H9 (cell line): ENCODE results near the gene ST8SIA5. TPM values are rescaled to one million over a fixed set of nuclear protein-coding genes. Genes with fewer than 3 reads are reported as not detected.

Source experiments
- DNase-seq: peaks from one replicate; pipeline ENCODE4 v3.0.0-alpha.2; 2017
- H2AFZ ChIP-seq: one replicate; pipeline ENCODE4 v1.6.1; 2013; ENCODE audit warnings: mild to moderate bottlenecking, low read length, control low read depth, moderate library complexity
- H2AK5ac ChIP-seq: 2 replicates; pipeline ENCODE4 v1.6.1; 2013; ENCODE audit warnings: low read length, control low read depth, mixed read lengths; ENCODE audit not compliant: insufficient read length
- H2BK120ac ChIP-seq: one replicate; pipeline ENCODE4 v1.6.1; 2013; ENCODE audit warnings: low read depth, mild to moderate bottlenecking, low read length, control low read depth, inconsistent platforms; ENCODE audit not compliant: poor library complexity, severe bottlenecking
- H2BK12ac ChIP-seq: 2 replicates; pipeline ENCODE4 v1.6.1; 2013; ENCODE audit warnings: low read length, control low read depth, mixed read lengths, low read depth; ENCODE audit not compliant: insufficient read length
- H2BK15ac ChIP-seq: 2 replicates; pipeline ENCODE4 v1.6.1; 2013; ENCODE audit warnings: low read depth, low read length, control low read depth
- H2BK20ac ChIP-seq: one replicate; pipeline ENCODE4 v1.6.1; 2013; ENCODE audit warnings: low read depth, mild to moderate bottlenecking, low read length, control low read depth, inconsistent platforms; ENCODE audit not compliant: poor library complexity, severe bottlenecking
- H2BK5ac ChIP-seq: 2 replicates; pipeline ENCODE4 v1.6.1; 2013; ENCODE audit warnings: low read length, control low read depth, mixed read lengths; ENCODE audit not compliant: insufficient read length
- H3K14ac ChIP-seq: 2 replicates; pipeline ENCODE4 v1.6.1; 2013; ENCODE audit warnings: low read length, control low read depth; ENCODE audit not compliant: insufficient read depth
- H3K18ac ChIP-seq: 2 replicates; pipeline ENCODE4 v1.6.1; 2013; ENCODE audit warnings: low read depth, mild to moderate bottlenecking, mixed read lengths, low read length, control low read depth; ENCODE audit not compliant: insufficient read length
- H3K23ac ChIP-seq: 2 replicates; pipeline ENCODE4 v1.6.1; 2013; ENCODE audit warnings: low read length, control low read depth, mixed read lengths, low read depth; ENCODE audit not compliant: insufficient read length
- H3K23me2 ChIP-seq: 2 replicates; pipeline ENCODE4 v1.6.1; 2013; ENCODE audit warnings: low read depth, mild to moderate bottlenecking, mixed read lengths, low read length, control low read depth; ENCODE audit not compliant: insufficient read length, poor library complexity, severe bottlenecking
- H3K27ac ChIP-seq: 2 replicates; pipeline ENCODE4 v1.5.1; 2013; ENCODE audit warnings: low read length, control low read depth, mixed read lengths, low read depth; ENCODE audit not compliant: insufficient read length
- H3K27me3 ChIP-seq: 2 replicates; pipeline ENCODE4 v1.6.1; 2013; ENCODE audit warnings: low read length, control low read depth, inconsistent platforms; ENCODE audit not compliant: insufficient read depth
- H3K4ac ChIP-seq: 2 replicates; pipeline ENCODE4 v1.6.1; 2013; ENCODE audit warnings: low read depth, mild to moderate bottlenecking, control low read depth, inconsistent platforms, low read length, moderate library complexity
- H3K4me1 ChIP-seq: 2 replicates; pipeline ENCODE4 v1.6.1; 2013; ENCODE audit warnings: low read length, control low read depth, inconsistent platforms; ENCODE audit not compliant: insufficient read depth
- H3K4me2 ChIP-seq: 2 replicates; pipeline ENCODE4 v1.6.1; 2013; ENCODE audit warnings: low read length, control low read depth, mixed read lengths; ENCODE audit not compliant: insufficient read length, insufficient read depth
- H3K56ac ChIP-seq: 2 replicates; pipeline ENCODE4 v1.6.1; 2013; ENCODE audit warnings: low read depth, mild to moderate bottlenecking, mixed read lengths, low read length, control low read depth; ENCODE audit not compliant: insufficient read length
- H3K79me1 ChIP-seq: 2 replicates; pipeline ENCODE4 v1.6.1; 2013; ENCODE audit warnings: low read depth, mild to moderate bottlenecking, moderate library complexity, low read length, control low read depth, inconsistent platforms; ENCODE audit not compliant: insufficient read depth, poor library complexity, severe bottlenecking
- H3K79me2 ChIP-seq: 2 replicates; pipeline ENCODE4 v1.6.1; 2013; ENCODE audit warnings: low read length, control low read depth, inconsistent platforms; ENCODE audit not compliant: insufficient read depth
- H3K9ac ChIP-seq: 2 replicates; pipeline ENCODE4 v1.6.1; 2013; ENCODE audit warnings: low read length, control low read depth, mixed read lengths; ENCODE audit not compliant: insufficient read length; ENCODE audit errors: extremely low read depth
- H3K9me3 ChIP-seq: one replicate; pipeline ENCODE4 v1.6.1; 2013; ENCODE audit warnings: low read depth, low read length, inconsistent platforms; ENCODE audit not compliant: control insufficient read depth
- H3T11ph ChIP-seq: one replicate; pipeline ENCODE4 v1.6.1; 2013; ENCODE audit warnings: mild to moderate bottlenecking, low read length, control low read depth, inconsistent platforms
- H4K20me1 ChIP-seq: one replicate; pipeline ENCODE4 v1.6.1; 2013; ENCODE audit not compliant: control insufficient read depth, insufficient read length, insufficient read depth
- H4K5ac ChIP-seq: 2 replicates; pipeline ENCODE4 v1.6.1; 2013; ENCODE audit warnings: low read depth, mild to moderate bottlenecking, mixed read lengths, low read length, control low read depth; ENCODE audit not compliant: insufficient read length
- H4K8ac ChIP-seq: replicated peaks from 2 replicates; pipeline ENCODE4 v1.6.1; 2013; ENCODE audit warnings: low read length, control low read depth, mixed read lengths, low read depth; ENCODE audit not compliant: insufficient read length
- H4K91ac ChIP-seq: 2 replicates; pipeline ENCODE4 v1.6.1; 2013; ENCODE audit warnings: low read depth, mild to moderate bottlenecking, moderate library complexity, mixed read lengths, low read length, control low read depth; ENCODE audit not compliant: insufficient read length
- H3K27ac Mint-ChIP-seq, 3 experiments: 2 replicates in 2 of 3; 3 replicates in 1 of 3; pipeline ENCODE4 v1.8.0; 2020 to 2021; ENCODE audit warnings: mixed read lengths in 3 of 3, mild to moderate bottlenecking in 1 of 3, moderate library complexity in 1 of 3
- H3K27me3 Mint-ChIP-seq: 2 replicates; pipeline ENCODE4 v1.8.0; 2021; ENCODE audit warnings: low read depth, mild to moderate bottlenecking, moderate library complexity, mixed read lengths
- H3K36me3 Mint-ChIP-seq, 3 experiments: 2 replicates in 2 of 3; 3 replicates in 1 of 3; pipeline ENCODE4 v1.8.0; 2020 to 2021; ENCODE audit warnings: low read depth in 3 of 3, mixed read lengths in 3 of 3; ENCODE audit not compliant: insufficient read depth in 1 of 3
- H3K4me1 Mint-ChIP-seq, 2 experiments: 2 replicates each; pipeline ENCODE4 v1.8.0; 2020; ENCODE audit warnings: mixed read lengths in 2 of 2
- H3K4me3 Mint-ChIP-seq, 2 experiments: 2 replicates in 1 of 2; 3 replicates in 1 of 2; pipeline ENCODE4 v1.8.0; 2020 to 2021; ENCODE audit warnings: mild to moderate bottlenecking in 2 of 2, mixed read lengths in 2 of 2, moderate library complexity in 1 of 2
- H3K9me3 Mint-ChIP-seq, 2 experiments: 2 replicates in 1 of 2; 3 replicates in 1 of 2; pipeline ENCODE4 v1.8.0; 2020; ENCODE audit warnings: mild to moderate bottlenecking in 2 of 2, mixed read lengths in 2 of 2, moderate library complexity in 1 of 2
- CTCF ChIP-seq: fragments of 200-600 bp; sonication (generic); conservative IDR thresholded peaks from 3 replicates; pipeline ENCODE4 v1.8.0; 2021; ENCODE audit warnings: antibody characterized with exemption, mild to moderate bottlenecking
- WGBS: extraction: QIAGEN DNeasy Blood & Tissue Kit; methylation state at CpG from one replicate; pipeline ENCODE4 v1.1.7; 2013; ENCODE audit warnings: missing lambda C conversion rate, low lambda C conversion rate, mixed read lengths; ENCODE audit not compliant: insufficient read length; ENCODE audit errors: extremely low coverage; 5-methylcytosine and 5-hydroxymethylcytosine counted together
- total RNA-seq: library from RNA; stranded (reverse); gene quantifications from 2 replicates; pipeline ENCODE4 v1.2.1, GENCODE V29; 2021

The ST8SIA5 gene
- total RNA-seq, 1 experiment from 2014 or later: 0.63 TPM

GRCh38 chr18:46621111-46621766, 135.6 kb downstream of the ST8SIA5 start:
- no peaks in the 10 kb centered on the region for H3K79me1 ChIP-seq
- H3K27me3 ChIP-seq: no peaks in the 10 kb centered on the region
- H3K9me3 Mint-ChIP-seq: no peaks in the 10 kb centered on the region
- no peaks in the 10 kb centered on the region for H3K4me1 ChIP-seq
- H3T11ph ChIP-seq: no peak overlapping the region
- H3K9me3 ChIP-seq: no peaks in the 10 kb centered on the region
- no CpG with 5 or more reads among the region's 6 CpGs for WGBS
- no peak overlapping the region for H2AFZ ChIP-seq
- no peaks in the 10 kb centered on the region for H3K23me2 ChIP-seq
- no peaks in the 10 kb centered on the region for H3K36me3 Mint-ChIP-seq
- H4K5ac ChIP-seq: no peak overlapping the region
- H3K4me1 Mint-ChIP-seq: no peaks in the 10 kb centered on the region
- no peak overlapping the region for H2BK120ac ChIP-seq
- no peak overlapping the region for H2BK5ac ChIP-seq
- no peak for TF ChIP-seq CTCF
- no peak overlapping the region for H3K9ac ChIP-seq
- H3K18ac ChIP-seq: no peak overlapping the region
- H2AK5ac ChIP-seq: no peak overlapping the region
- no peak overlapping the region for H3K56ac ChIP-seq
- H3K14ac ChIP-seq: no peak overlapping the region
- H3K23ac ChIP-seq: no peak overlapping the region
- H4K20me1 ChIP-seq: no peaks in the 10 kb centered on the region
- H3K27ac Mint-ChIP-seq: no peak overlapping the region
- no peak overlapping the region for H3K4ac ChIP-seq
- no peak overlapping the region for H2BK12ac ChIP-seq
- H4K91ac ChIP-seq: no peak overlapping the region
- H3K4me2 ChIP-seq: no peak overlapping the region
- no peak overlapping the region for H2BK15ac ChIP-seq
- H3K27me3 Mint-ChIP-seq: peaks cover 4% of the 10 kb centered on the region
- no peak overlapping the region for H4K8ac ChIP-seq
- no peak overlapping the region for H3K27ac ChIP-seq
- H3K79me2 ChIP-seq: no peaks in the 10 kb centered on the region
- no peak for DNase-seq
- no peak overlapping the region for H2BK20ac ChIP-seq
- no peak overlapping the region for H3K4me3 Mint-ChIP-seq
